Skeletal muscle satellite cell (primary cell): ENCODE measurements around the gene CASP8.

Experiments used
- H3K27me3 ChIP-seq: 2 replicates; pipeline ENCODE4 v1.7.0; 2013; ENCODE audit warnings: low read length; ENCODE audit not compliant: control insufficient read depth, insufficient read depth
- H3K36me3 ChIP-seq: 2 replicates; pipeline ENCODE4 v1.7.0; 2013; ENCODE audit warnings: mild to moderate bottlenecking, control low read depth, low read length; ENCODE audit not compliant: insufficient read depth
- H3K4me1 ChIP-seq: 2 replicates; pipeline ENCODE4 v1.7.0; 2013; ENCODE audit warnings: low read length; ENCODE audit not compliant: control insufficient read depth, insufficient read depth
- H3K4me2 ChIP-seq: 2 replicates; pipeline ENCODE4 v1.7.0; 2013; ENCODE audit warnings: mild to moderate bottlenecking, low read length
- H3K4me3 ChIP-seq: 2 replicates; pipeline ENCODE4 v1.7.0; 2013; ENCODE audit warnings: low read length
- H3K9ac ChIP-seq: 2 replicates; pipeline ENCODE4 v1.7.0; 2013; ENCODE audit warnings: mild to moderate bottlenecking, low read depth, low read length, moderate library complexity
- H3K9me3 ChIP-seq: replicated peaks from 2 replicates; pipeline ENCODE4 v1.7.0; 2013; ENCODE audit warnings: mild to moderate bottlenecking, control low read depth, low read length

Gene CASP8

GRCh38 chr2:201248288-201248844 lies 12.0 kb upstream of the CASP8 start:
- no peak overlapping the region for H3K4me2 ChIP-seq
- H3K27me3 ChIP-seq = no peaks in the 10 kb centered on the region
- no peaks in the 10 kb centered on the region for H3K36me3 ChIP-seq
- no peak overlapping the region for H3K9ac ChIP-seq
- H3K9me3 ChIP-seq = no peaks in the 10 kb centered on the region
- no peak overlapping the region for H3K4me3 ChIP-seq
- H3K4me1 ChIP-seq = no peaks in the 10 kb centered on the region

DNA sequence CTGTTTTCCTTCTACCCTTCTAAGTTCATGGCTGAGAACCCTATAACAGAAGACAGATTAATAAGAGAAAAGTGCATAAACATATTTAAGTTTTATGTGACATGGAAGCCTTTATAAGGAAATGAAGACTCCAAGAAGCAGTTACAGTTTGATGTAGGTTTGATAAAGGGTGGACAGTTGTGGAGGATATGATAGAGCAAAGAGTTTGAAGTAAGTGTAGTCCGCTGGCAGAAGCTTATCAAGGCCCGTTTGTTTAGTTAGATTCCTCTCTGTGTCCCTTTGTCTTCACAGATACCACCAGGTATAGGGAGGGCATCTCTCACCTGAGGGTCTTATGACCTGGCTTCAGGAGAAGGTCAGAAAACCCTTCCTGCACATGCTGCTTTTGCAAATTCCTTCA lies 10.4 kb upstream of the CASP8 start:
- no peaks in the 10 kb centered on the region for H3K36me3 ChIP-seq
- H3K9ac ChIP-seq = no peak overlapping the region
- no peaks in the 10 kb centered on the region for H3K27me3 ChIP-seq
- H3K4me3 ChIP-seq = no peak overlapping the region
- H3K4me1 ChIP-seq = no peaks in the 10 kb centered on the region
- no peaks in the 10 kb centered on the region for H3K9me3 ChIP-seq
- H3K4me2 ChIP-seq = no peak overlapping the region

- no peaks in the 10 kb centered on the region for H3K36me3 ChIP-seq
- no peaks in the 10 kb centered on the region for H3K9me3 ChIP-seq
- no peak overlapping the region for H3K4me2 ChIP-seq
- no peaks in the 10 kb centered on the region for H3K27me3 ChIP-seq
- no peak overlapping the region for H3K4me3 ChIP-seq
- H3K4me1 ChIP-seq = no peaks in the 10 kb centered on the region
- no peak overlapping the region for H3K9ac ChIP-seq
Observed at GRCh38 chr2:201250741-201251140, 9.6 kb upstream of the CASP8 start.

DNA sequence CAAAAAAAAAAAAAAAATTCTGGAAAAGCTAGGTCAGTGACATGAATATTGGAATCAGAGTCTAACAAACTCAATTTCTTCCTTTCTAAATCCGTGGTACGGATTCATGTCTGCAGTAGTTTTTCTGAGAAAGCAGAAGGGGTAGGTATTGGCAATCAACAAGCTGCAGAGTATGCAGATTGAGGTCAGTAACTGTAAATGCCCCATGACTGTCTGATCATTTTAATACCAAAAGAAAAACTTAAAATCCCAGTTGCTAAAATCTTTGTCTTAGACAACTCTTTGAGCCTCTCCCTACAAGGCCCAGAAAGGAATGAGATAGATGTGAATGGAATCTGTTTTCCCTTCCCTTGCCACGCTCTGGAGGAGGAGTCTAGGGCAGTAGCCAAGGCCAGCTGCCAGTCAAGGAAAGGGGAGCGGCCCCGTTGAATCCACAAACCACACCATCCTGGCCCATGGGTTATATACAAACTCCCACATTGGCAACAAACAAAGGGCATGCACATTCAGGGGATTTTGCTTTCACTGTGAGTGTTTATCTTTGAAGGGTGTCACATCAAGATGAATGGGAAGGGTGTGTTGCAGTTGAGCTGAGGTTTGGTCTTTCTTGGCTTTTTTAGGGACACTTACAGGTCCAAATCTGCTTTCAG lies 6.1 kb upstream of the CASP8 start:
- no peak overlapping the region for H3K4me3 ChIP-seq
- H3K36me3 ChIP-seq = no peaks in the 10 kb centered on the region
- no peak overlapping the region for H3K9ac ChIP-seq
- H3K27me3 ChIP-seq = no peaks in the 10 kb centered on the region
- H3K9me3 ChIP-seq = no peaks in the 10 kb centered on the region
- peaks cover 7% of the 10 kb centered on the region for H3K4me1 ChIP-seq
- no peak overlapping the region for H3K4me2 ChIP-seq

- H3K9me3 ChIP-seq = no peaks in the 10 kb centered on the region
- no peak overlapping the region for H3K4me3 ChIP-seq
- H3K36me3 ChIP-seq = no peaks in the 10 kb centered on the region
- H3K4me2 ChIP-seq = no peak overlapping the region
- H3K9ac ChIP-seq = no peak overlapping the region
- H3K27me3 ChIP-seq = no peaks in the 10 kb centered on the region
- H3K4me1 ChIP-seq = peaks cover 19% of the 10 kb centered on the region
Observed at GRCh38 chr2:201255408-201256033, 4.8 kb upstream of the CASP8 start.

- Histone ChIP-seq H3K36me3 (no peaks in the 10 kb centered on the region), H3K4me1 (peaks cover 20% of the 10 kb centered on the region), H3K27me3 (no peaks in the 10 kb centered on the region), H3K9me3 (no peaks in the 10 kb centered on the region), H3K9ac (no peak overlapping the region), H3K4me2 (no peak overlapping the region), H3K4me3 (no peak overlapping the region)
Observed at GRCh38 chr2:201256082-201256481, 4.3 kb upstream of the CASP8 start.

DNA sequence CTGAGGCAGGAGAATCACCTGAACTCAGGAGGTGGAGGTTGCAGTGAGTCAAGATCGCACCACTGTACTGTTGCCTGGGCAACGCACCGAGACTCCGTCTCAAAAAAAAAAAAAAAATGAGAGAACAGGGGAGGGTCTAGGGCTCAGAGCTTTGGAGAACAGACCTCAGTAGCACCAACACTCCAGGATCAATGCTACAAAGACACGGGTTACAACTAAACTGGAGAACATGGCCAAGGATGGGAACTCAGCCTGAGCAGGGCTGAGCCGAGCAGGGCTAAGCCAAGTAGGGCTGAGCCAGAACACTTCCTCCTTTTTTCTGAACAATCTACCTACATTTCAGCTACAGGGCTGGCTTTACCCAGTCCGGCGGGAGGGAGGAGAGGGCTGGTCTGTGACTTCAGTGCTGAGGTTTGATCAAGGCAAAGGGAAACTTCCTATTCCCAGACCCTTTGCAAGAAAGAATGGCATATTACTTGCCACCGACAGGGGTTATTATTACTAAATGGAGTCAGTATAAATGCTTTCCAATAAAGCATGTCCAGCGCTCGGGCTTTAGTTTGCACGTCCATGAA lies 2.9 kb upstream of the CASP8 start:
- Histone ChIP-seq H3K36me3 (no peaks in the 10 kb centered on the region), H3K9ac (peak overlapping the region; percentile 90), H3K4me1 (peaks cover 27% of the 10 kb centered on the region), H3K4me3 (peak overlapping the region; percentile 68), H3K27me3 (no peaks in the 10 kb centered on the region), H3K9me3 (no peaks in the 10 kb centered on the region), H3K4me2 (peak overlapping the region; percentile 92)

- Histone ChIP-seq H3K9ac (peak overlapping the region; percentile 90), H3K4me1 (peaks cover 27% of the 10 kb centered on the region), H3K4me3 (peak overlapping the region; percentile 68)
Observed at GRCh38 chr2:201257956-201258665, 2.2 kb upstream of the CASP8 start.

DNA sequence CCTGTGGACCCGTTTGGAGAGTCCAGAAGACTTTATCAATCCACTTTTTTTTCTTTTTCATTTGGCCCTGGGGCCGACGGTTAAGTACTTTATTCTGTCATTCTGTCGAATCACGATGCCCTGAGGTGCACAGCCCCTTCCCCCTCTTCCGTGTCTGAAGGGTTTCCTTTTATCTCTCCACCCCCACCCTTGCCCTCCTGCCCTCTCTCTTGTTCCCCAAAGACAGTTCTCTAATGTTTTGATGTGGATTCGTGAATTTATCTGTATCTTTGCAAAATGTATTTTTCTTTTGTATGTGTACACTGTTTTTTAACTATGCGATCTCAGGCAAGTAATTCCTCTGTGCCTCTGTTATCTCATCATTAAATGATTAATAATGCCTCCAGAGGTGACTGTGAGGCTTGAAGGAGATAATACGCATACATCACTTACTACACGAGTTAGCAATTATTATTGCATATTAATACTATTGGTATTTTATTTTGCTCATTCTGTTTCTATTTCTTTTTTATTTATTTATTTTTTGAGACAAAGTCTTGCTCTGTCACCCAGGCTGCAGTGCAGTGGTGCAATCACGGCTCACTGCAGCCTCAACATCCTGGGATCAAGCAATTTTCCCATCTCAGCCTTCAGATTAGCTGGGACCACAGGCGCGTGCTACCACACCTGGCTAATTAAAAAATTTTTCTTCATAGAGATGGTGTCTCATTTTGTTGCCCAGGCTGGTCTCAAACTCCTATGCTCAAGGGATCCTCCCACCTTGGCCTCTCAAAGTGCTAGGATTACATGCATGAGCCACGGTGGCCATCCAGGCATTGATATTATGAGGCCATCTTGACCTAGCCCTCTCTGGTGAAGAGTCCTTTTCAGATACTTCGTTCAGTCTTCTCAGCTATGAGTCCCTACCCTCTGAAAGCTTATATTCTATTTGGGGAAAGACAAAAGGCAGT lies 1.4 kb upstream of the CASP8 start:
- H3K9ac ChIP-seq = peak overlapping the region; percentile 90
- no peaks in the 10 kb centered on the region for H3K9me3 ChIP-seq
- peaks cover 30% of the 10 kb centered on the region for H3K4me1 ChIP-seq
- peak overlapping the region; percentile 68 for H3K4me3 ChIP-seq
- peak overlapping the region; percentile 92 for H3K4me2 ChIP-seq
- H3K36me3 ChIP-seq = no peaks in the 10 kb centered on the region
- no peaks in the 10 kb centered on the region for H3K27me3 ChIP-seq

More at GRCh38 chr2:201257956-201258665, 2.2 kb upstream of the CASP8 start:
- peak overlapping the region; percentile 92 for H3K4me2 ChIP-seq
- H3K36me3 ChIP-seq = no peaks in the 10 kb centered on the region
- H3K9me3 ChIP-seq = no peaks in the 10 kb centered on the region
- no peaks in the 10 kb centered on the region for H3K27me3 ChIP-seq

- peaks cover 31% of the 10 kb centered on the region for H3K4me1 ChIP-seq
- H3K36me3 ChIP-seq = peaks cover under 1% of the 10 kb centered on the region
- H3K27me3 ChIP-seq = no peaks in the 10 kb centered on the region
- peak overlapping the region; percentile 51 for H3K4me2 ChIP-seq
- H3K9me3 ChIP-seq = no peaks in the 10 kb centered on the region
- no peak overlapping the region for H3K9ac ChIP-seq
- H3K4me3 ChIP-seq = no peak overlapping the region
Observed at GRCh38 chr2:201261471-201261870, 1.1 kb downstream of the CASP8 start.
